A549 (cell line): ENCODE data around the gene C1QC.

Experiments
- CHD4 ChIP-seq: fragments of 200-600 bp; sonication (generic); IDR thresholded peaks from 2 replicates; pipeline ENCODE4 v1.6.1; 2016; ENCODE audit warnings: antibody characterized with exemption, mild to moderate bottlenecking, borderline replicate concordance
- EP300 ChIP-seq, 2 experiments: fragments of >200 bp; sonication (Bioruptor Twin); formaldehyde crosslinking; IDR thresholded peaks; 2 replicates in 1 of 2; 3 replicates in 1 of 2; pipeline ENCODE4 v1.6.1; 2016 to 2017
- JUN ChIP-seq, 2 experiments: fragments of >200 bp; sonication (Bioruptor Twin); formaldehyde crosslinking; IDR thresholded peaks; 2 replicates in 1 of 2; 3 replicates in 1 of 2; pipeline ENCODE4 v1.6.1; 2016 to 2017
- KDM1A ChIP-seq: fragments of 200-600 bp; sonication (generic); IDR thresholded peaks from 2 replicates; pipeline ENCODE4 v1.6.1; 2016; ENCODE audit warnings: low read depth, mild to moderate bottlenecking
- POLR2A ChIP-seq: IDR thresholded peaks from 2 replicates; pipeline ENCODE4 v1.6.1; 2012; ENCODE audit warnings: mild to moderate bottlenecking, low read length
- RAD21 ChIP-seq, 2 experiments: fragments of >200 bp in 1 of 2; sonication (Bioruptor Twin) in 1 of 2; formaldehyde crosslinking in 1 of 2; IDR thresholded peaks in 1 of 2; conservative IDR thresholded peaks in 1 of 2; 2 replicates in 1 of 2; 3 replicates in 1 of 2; pipeline ENCODE4 v1.6.1; 2012 to 2018; ENCODE audit warnings: inconsistent platforms in 1 of 2
- TF ChIP-seq, protein P1 (sequence below): fragments of 450-650 bp; IDR thresholded peaks from 2 replicates; pipeline ENCODE4 v1.6.1; 2014; ENCODE audit warnings: antibody characterized with exemption
- TF ChIP-seq, protein P2 (sequence below): fragments of >200 bp; sonication (Bioruptor Twin); formaldehyde crosslinking; IDR thresholded peaks from 3 replicates; pipeline ENCODE4 v1.5.1; 2016
- TF ChIP-seq, protein P3 (sequence below): fragments of 150-350 bp; IDR thresholded peaks from 2 replicates; pipeline ENCODE4 v1.6.1; 2014; ENCODE audit warnings: low read depth, mild to moderate bottlenecking, low read length

DNA sequence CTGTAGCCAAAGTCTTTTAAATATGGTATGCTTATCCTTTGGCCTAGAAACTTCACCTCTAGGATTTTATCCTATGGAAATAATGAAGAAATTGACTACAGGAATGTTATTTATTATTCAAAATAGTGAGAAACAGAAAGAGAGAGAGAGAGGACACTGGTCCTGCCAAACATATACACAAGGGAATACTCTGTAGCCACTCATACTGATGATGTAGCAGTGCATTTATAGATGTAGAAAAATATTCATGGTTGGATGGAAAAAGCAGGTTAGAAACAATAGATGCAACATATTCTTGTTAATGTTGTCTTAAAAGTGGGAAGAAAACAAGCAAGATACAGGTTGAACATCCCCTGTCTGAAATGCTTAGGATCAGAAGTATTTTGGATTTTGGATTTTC lies 45.0 kb downstream of the C1QC start:
- TF ChIP-seq, protein P1, sequence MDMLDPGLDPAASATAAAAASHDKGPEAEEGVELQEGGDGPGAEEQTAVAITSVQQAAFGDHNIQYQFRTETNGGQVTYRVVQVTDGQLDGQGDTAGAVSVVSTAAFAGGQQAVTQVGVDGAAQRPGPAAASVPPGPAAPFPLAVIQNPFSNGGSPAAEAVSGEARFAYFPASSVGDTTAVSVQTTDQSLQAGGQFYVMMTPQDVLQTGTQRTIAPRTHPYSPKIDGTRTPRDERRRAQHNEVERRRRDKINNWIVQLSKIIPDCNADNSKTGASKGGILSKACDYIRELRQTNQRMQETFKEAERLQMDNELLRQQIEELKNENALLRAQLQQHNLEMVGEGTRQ: no peak
- TF ChIP-seq, protein P2, sequence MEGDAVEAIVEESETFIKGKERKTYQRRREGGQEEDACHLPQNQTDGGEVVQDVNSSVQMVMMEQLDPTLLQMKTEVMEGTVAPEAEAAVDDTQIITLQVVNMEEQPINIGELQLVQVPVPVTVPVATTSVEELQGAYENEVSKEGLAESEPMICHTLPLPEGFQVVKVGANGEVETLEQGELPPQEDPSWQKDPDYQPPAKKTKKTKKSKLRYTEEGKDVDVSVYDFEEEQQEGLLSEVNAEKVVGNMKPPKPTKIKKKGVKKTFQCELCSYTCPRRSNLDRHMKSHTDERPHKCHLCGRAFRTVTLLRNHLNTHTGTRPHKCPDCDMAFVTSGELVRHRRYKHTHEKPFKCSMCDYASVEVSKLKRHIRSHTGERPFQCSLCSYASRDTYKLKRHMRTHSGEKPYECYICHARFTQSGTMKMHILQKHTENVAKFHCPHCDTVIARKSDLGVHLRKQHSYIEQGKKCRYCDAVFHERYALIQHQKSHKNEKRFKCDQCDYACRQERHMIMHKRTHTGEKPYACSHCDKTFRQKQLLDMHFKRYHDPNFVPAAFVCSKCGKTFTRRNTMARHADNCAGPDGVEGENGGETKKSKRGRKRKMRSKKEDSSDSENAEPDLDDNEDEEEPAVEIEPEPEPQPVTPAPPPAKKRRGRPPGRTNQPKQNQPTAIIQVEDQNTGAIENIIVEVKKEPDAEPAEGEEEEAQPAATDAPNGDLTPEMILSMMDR: no peak
- TF ChIP-seq JUN (IDR thresholded peaks at IDR 0.05) (no peak), KDM1A (no peak), EP300 (IDR thresholded peaks at IDR 0.05) (no peak), CHD4 (no peak), RAD21 (conservative IDR thresholded peaks at IDR 0.05 in 1 of 2, IDR thresholded peaks at IDR 0.05 in 1 of 2) (no peak), POLR2A (no peak)
- TF ChIP-seq, protein P3, sequence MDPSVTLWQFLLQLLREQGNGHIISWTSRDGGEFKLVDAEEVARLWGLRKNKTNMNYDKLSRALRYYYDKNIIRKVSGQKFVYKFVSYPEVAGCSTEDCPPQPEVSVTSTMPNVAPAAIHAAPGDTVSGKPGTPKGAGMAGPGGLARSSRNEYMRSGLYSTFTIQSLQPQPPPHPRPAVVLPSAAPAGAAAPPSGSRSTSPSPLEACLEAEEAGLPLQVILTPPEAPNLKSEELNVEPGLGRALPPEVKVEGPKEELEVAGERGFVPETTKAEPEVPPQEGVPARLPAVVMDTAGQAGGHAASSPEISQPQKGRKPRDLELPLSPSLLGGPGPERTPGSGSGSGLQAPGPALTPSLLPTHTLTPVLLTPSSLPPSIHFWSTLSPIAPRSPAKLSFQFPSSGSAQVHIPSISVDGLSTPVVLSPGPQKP: no peak
